Measurements from ENCODE around the gene SP2. TPM values are rescaled to one million over a fixed set of nuclear protein-coding genes. Genes with fewer than 3 reads are reported as not detected.
A peak's percentile ranks its signal among the peaks of the same experiment; 100 is the strongest.

SP2 gene
- total and polyA plus RNA-seq, 10 donors: 4.5 to 22.6 (median 15.1) TPM

DNA sequence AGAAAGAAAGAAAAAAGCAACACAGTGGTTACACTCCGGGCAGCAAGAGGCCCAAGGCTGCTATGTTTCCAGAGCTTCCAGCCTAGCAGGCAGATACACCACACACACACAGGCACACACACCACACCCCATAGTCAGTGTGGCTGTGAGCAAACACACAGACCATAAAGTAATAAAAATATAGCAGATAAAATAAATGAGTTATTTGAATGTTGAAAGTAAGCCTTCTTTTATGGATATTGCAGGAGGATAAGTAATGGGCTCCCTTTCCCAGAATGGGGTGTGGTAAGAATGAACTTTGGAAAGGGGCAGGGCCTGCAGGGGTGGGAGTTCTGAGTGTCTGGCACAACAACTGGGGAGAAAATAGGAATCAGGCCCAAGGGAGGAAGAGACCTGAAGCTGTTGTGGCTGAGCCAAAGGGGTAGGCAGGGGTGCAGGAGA, 70.1 kb downstream of the SP2 start:
- intact Hi-C loops (cut with DNase I; ENCODE audit: low total_unique reads): no loop called here
- TF ChIP-seq POLR2AphosphoS5 (IDR thresholded peaks at IDR 0.05): no peak
- TF ChIP-seq, protein P1, sequence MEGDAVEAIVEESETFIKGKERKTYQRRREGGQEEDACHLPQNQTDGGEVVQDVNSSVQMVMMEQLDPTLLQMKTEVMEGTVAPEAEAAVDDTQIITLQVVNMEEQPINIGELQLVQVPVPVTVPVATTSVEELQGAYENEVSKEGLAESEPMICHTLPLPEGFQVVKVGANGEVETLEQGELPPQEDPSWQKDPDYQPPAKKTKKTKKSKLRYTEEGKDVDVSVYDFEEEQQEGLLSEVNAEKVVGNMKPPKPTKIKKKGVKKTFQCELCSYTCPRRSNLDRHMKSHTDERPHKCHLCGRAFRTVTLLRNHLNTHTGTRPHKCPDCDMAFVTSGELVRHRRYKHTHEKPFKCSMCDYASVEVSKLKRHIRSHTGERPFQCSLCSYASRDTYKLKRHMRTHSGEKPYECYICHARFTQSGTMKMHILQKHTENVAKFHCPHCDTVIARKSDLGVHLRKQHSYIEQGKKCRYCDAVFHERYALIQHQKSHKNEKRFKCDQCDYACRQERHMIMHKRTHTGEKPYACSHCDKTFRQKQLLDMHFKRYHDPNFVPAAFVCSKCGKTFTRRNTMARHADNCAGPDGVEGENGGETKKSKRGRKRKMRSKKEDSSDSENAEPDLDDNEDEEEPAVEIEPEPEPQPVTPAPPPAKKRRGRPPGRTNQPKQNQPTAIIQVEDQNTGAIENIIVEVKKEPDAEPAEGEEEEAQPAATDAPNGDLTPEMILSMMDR (IDR thresholded peaks at IDR 0.05 in 8 of 11, conservative IDR thresholded peaks at IDR 0.05 in 3 of 11): no peak
- no peak for TF ChIP-seq POLR2A (IDR thresholded peaks at IDR 0.05)
- H3K27me3 ChIP-seq (replicated peaks in 1 of 7): no peaks in the 10 kb centered on the region
- H3K27ac ChIP-seq: no peak overlapping the region
- peaks cover 0 to 12% (median 7%) of the 10 kb centered on the region in 6 donors for H3K4me1 ChIP-seq
- WGBS, 5 donors: 67 to 77% (median 69%) methylated on average over 1 of the region's 1 CpG
- no peaks in the 10 kb centered on the region for H3K36me3 ChIP-seq
- H3K4me3 ChIP-seq: no peak overlapping the region
- H3K9me3 ChIP-seq: no peaks in the 10 kb centered on the region
- DNase-seq: no peak

DNA sequence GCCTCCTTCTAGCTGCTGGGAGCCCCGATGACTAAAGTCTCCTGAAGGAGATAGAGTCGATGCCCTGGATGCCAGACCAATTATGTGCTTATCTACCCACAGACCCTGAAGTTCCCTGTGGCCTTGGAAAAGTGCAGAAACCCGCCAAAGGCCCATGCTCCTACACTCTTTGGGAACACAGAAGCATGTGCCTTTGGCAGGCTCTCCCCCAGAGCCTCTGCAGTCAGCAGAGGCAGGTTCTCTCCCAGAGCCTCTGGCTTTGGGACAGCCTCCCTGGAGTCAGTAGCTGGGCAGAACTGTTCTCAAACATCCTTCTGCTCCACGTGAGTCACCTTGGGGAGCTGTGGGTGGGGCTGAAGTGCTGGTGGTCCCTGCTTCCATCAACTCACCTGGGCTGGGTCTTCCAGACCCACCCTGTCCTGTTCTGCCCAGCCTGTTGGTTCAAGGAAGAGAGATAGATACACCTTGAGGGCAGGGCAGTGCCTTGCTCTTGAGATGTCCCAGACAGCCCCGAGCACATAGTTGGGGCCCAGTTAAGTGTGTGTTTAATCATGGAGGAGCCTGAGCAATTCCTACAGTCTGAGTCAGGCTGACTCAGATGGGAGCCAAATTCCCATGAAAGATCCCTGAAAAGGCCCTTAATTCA, 71.7 kb downstream of the SP2 start:
- no peaks in the 10 kb centered on the region for H3K36me3 ChIP-seq
- 52 to 69% (median 54%) methylated on average over 5 of the region's 5 CpGs for WGBS, 5 donors
- H3K27me3 ChIP-seq (replicated peaks in 1 of 7): no peaks in the 10 kb centered on the region
- no peak for DNase-seq
- H3K4me1 ChIP-seq: peaks cover 8 to 29% (median 23%) of the 10 kb centered on the region in 6 donors
- no peaks in the 10 kb centered on the region for H3K9me3 ChIP-seq
- no peak overlapping the region for H3K4me3 ChIP-seq
- TF ChIP-seq, protein P1 (IDR thresholded peaks at IDR 0.05 in 8 of 11, conservative IDR thresholded peaks at IDR 0.05 in 3 of 11): no peak
- TF ChIP-seq POLR2A (IDR thresholded peaks at IDR 0.05): no peak
- TF ChIP-seq POLR2AphosphoS5 (IDR thresholded peaks at IDR 0.05): no peak
- no peak overlapping the region for H3K27ac ChIP-seq
- intact Hi-C loops (cut with DNase I; ENCODE audit: low total_unique reads): no loop called here

DNA sequence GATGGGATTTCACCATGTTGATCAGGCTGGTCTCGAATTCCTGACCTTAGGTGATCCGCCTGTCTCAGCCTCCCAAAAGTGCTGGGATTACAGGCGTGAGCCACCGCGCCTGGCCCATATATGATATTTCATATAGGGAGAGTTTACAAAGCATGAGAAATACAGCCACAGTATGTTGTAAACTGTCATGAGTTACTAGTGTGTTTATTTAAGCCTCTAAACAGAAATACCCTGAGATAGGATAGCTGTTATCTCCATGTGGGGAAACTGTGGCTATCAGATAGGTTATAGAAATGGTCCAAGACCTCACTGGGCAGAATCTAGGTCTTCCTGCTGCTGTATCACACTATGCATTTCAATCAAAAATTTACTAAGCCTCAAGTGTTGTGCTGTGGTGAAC, 72.8 kb downstream of the SP2 start:
- H3K27ac ChIP-seq: no peak overlapping the region
- WGBS, 5 donors: 90 to 97% (median 94%) methylated on average over 5 of the region's 5 CpGs
- intact Hi-C loops (cut with DNase I; ENCODE audit: low total_unique reads): no loop called here
- no peak for DNase-seq
- TF ChIP-seq, protein P1 (IDR thresholded peaks at IDR 0.05 in 8 of 11, conservative IDR thresholded peaks at IDR 0.05 in 3 of 11): no peak
- TF ChIP-seq POLR2A (IDR thresholded peaks at IDR 0.05) (no peak), POLR2AphosphoS5 (IDR thresholded peaks at IDR 0.05) (no peak)
- no peaks in the 10 kb centered on the region for H3K9me3 ChIP-seq
- peaks cover 0 to 8% (median 6%) of the 10 kb centered on the region in 6 donors for H3K36me3 ChIP-seq
- H3K27me3 ChIP-seq (replicated peaks in 1 of 7): no peaks in the 10 kb centered on the region
- H3K4me3 ChIP-seq: no peak overlapping the region
- peaks cover 8 to 36% (median 26%) of the 10 kb centered on the region in 6 donors for H3K4me1 ChIP-seq

DNA sequence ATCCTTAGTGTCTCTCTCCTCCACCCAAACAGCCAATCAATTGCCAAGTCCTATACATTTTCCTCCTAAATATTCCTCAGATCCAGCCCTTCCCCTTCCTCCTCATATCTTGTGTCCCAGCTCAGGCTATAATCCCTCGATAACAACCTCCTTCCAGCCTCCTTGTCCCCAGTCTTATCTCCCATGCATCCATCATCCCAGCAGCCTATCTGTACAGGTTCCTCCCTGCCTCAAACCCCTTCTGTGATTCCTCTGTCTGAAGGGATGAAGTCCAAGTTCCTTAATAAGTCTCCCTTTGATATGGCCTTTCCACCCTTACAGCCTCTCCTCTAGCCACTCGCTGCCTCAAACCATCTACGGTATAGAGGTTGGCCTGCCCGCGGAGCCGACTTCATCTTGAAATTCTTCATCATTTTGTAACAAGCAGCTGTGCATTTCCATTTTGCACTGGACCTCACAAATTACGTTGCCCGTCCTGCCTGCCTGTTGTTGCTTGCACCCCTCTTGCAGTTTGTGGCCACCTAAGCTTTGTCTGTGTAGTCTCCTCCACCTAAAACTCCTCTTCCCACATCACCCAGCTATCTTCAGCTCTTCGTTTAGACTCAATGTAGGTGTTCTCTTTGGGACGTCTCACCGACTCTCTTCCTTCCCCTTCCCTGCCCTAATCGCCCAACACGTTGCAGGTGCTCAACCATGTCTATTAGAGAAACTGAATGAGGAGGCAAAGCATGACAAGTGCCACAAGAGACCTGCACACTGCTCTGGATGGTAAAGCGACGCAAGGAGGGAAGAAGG, 74.1 kb downstream of the SP2 start:
- 38 to 51% (median 45%) methylated on average over 14 to 15 of the region's 15 CpGs for WGBS, 5 donors
- TF ChIP-seq POLR2AphosphoS5 (IDR thresholded peaks at IDR 0.05): no peak
- TF ChIP-seq, protein P1 (IDR thresholded peaks at IDR 0.05 in 8 of 11, conservative IDR thresholded peaks at IDR 0.05 in 3 of 11): no peak
- no peak for TF ChIP-seq POLR2A (IDR thresholded peaks at IDR 0.05)
- peak overlapping the region in 7 of 8 donors; percentile 36 to 94 (median 91) for H3K27ac ChIP-seq
- H3K27me3 ChIP-seq (replicated peaks in 1 of 7): no peaks in the 10 kb centered on the region
- no peak for DNase-seq
- peaks cover 0 to 20% (median 19%) of the 10 kb centered on the region in 6 donors for H3K36me3 ChIP-seq
- H3K4me1 ChIP-seq: peaks cover 8 to 36% (median 26%) of the 10 kb centered on the region in 6 donors
- intact Hi-C loops (cut with DNase I; ENCODE audit: low total_unique reads): no loop called here
- no peaks in the 10 kb centered on the region for H3K9me3 ChIP-seq
- peak overlapping the region; percentile 89 to 99 (median 94) for H3K4me3 ChIP-seq

Data from spleen (tissue), 11 donors.